Heart right ventricle (tissue), 16 donors: Measurements from ENCODE around the gene CAMSAP1. TPM values are rescaled to one million over a fixed set of nuclear protein-coding genes. Genes with fewer than 3 reads are reported as not detected.
"Not testable (repeated sequence)": the region's sequence is repeated elsewhere in the genome, so short reads cannot be mapped to it uniquely, and the experiment has no call there.

Experiments
- ATAC-seq, 8 donors: fragments of 200-7000 bp; cut with Tn5 transposase; one replicate each; pipeline ENCODE4 v1.9.1; 2020; ENCODE audit warnings: mild to moderate bottlenecking in 8 of 8, moderate library complexity in 8 of 8, moderate number of reproducible peaks in 1 of 8
- DNase-seq, 2 donors: peaks; one replicate each; pipeline ENCODE4 v3.0.0-alpha.2; 2020
- H3K27ac ChIP-seq, 10 donors: fragments of 200-600 bp; sonication (generic) in 2 of 10; one replicate each; pipeline versions ENCODE4 v1.5.0 to v1.8.0; 2020 to 2022; ENCODE audit warnings: mild to moderate bottlenecking in 3 of 10
- H3K27me3 ChIP-seq, 7 donors: fragments of 200-600 bp; one replicate each; pipeline ENCODE4 v1.8.0; 2021 to 2022; ENCODE audit warnings: mild to moderate bottlenecking in 2 of 7
- H3K36me3 ChIP-seq, 9 donors: fragments of 200-600 bp; sonication (generic) in 1 of 9; one replicate each; pipeline versions ENCODE4 v1.5.0 to v1.8.0; 2020 to 2022; ENCODE audit warnings: mild to moderate bottlenecking in 2 of 9
- H3K4me1 ChIP-seq, 9 donors: fragments of 200-600 bp; sonication (generic) in 1 of 9; one replicate each; pipeline versions ENCODE4 v1.5.0 to v1.8.0; 2020 to 2022; ENCODE audit warnings: mild to moderate bottlenecking in 4 of 9
- H3K4me3 ChIP-seq, 10 donors: fragments of 200-600 bp; sonication (generic) in 2 of 10; one replicate each; pipeline versions ENCODE4 v1.5.0 to v1.8.0; 2020 to 2022; ENCODE audit warnings: mild to moderate bottlenecking in 7 of 10, moderate library complexity in 2 of 10
- H3K9me3 ChIP-seq, 11 donors: fragments of 200-600 bp in 10 of 11; sonication (generic) in 2 of 11; one replicate each; pipeline versions ENCODE4 v1.5.0 to v1.8.0; 2013 to 2022; ENCODE audit warnings: mild to moderate bottlenecking in 2 of 11, control low read depth in 1 of 11, moderate library complexity in 1 of 11
- WGBS, 2 donors: extraction: QIAGEN DNeasy Blood & Tissue Kit; methylation state at CpG; one replicate each; pipeline ENCODE4 v1.1.7; 2013; ENCODE audit warnings: inconsistent platforms in 1 of 2; 5-methylcytosine and 5-hydroxymethylcytosine counted together
- intact Hi-C, 10 donors: fragments of 100-400 bp; cut with DNase I; formaldehyde crosslinking; loops; one replicate each; pipeline versions ENCODE4 v1.11.1 to v1.14.2; 2022
- polyA plus RNA-seq, 2 donors: library from polyadenylated mRNA; stranded (reverse); fragments of 200-250 nt; gene quantifications; one replicate each; pipeline ENCODE4 v1.2.3, GENCODE V29; 2013
- total RNA-seq, 10 donors: library from RNA; stranded (reverse); fragmentation: NEBNext Ultra II Directional in 3 of 10; extraction: Animal tissue kit (Norgen Biotek cat#: 25700) in 3 of 10; gene quantifications; one replicate each; pipeline versions ENCODE4 v1.2.1 to v1.2.4, GENCODE V29; 2021 to 2023
- TF ChIP-seq, protein P1 (sequence below), 9 donors: fragments of 200-600 bp; sonication (generic) in 2 of 9; IDR thresholded peaks; one replicate each; pipeline versions ENCODE4 v1.5.0 to v1.8.0; 2021 to 2022; ENCODE audit warnings: antibody characterized with exemption in 9 of 9, mild to moderate bottlenecking in 5 of 9, moderate library complexity in 1 of 9
- donor health status: Arrhythmogenic right ventricular cardiomyopathy.
- donor health status: ischemic (EF 13 %, LVEDD 7.1; RV severe dilation, severe dysfunction).
- donor health status: healthy with polysubstance abuse.
- donor health status: DM: no; HTN: yes; CAD: no.
- donor health status: DM: no; HTN: no; CAD: no.
- donor health status: ischemic (EF 25% LVEDD 6.9; RV normal size, moderate dysfunction).
- donor health status: ischemic (EF 25% LVEDD 5.7; RV mildly dilated, moderate dysfunction).
- donor health status: healthy.
- donor health status: DM: yes; HTN: yes; CAD: no.
- donor health status: Ischemic cardiomyopathy.
- donor health status: ischemic (EF 35%, LVEDD 5.7; RV mildly dilated, moderate dysfunction).
- donor health status: nonischemic (EF 11% LVEDD 7.7; RV severe dilation, severe dysfunction).
- donor health status: DM: yes; HTN: yes; CAD: no.
- donor health status: PGD.
- donor health status: ischemic (EF 29% LVEDD 5.4; RV normal size, mild dysfunction).
- donor health status: nonischemic (EF 23%, LVEDD 6.1; RV moderate dilation, normal function).

The CAMSAP1 gene
- total and polyA plus RNA-seq, 12 donors, result 6.7 to 25.0 (median 19.4) TPM

- TF ChIP-seq, protein P1, sequence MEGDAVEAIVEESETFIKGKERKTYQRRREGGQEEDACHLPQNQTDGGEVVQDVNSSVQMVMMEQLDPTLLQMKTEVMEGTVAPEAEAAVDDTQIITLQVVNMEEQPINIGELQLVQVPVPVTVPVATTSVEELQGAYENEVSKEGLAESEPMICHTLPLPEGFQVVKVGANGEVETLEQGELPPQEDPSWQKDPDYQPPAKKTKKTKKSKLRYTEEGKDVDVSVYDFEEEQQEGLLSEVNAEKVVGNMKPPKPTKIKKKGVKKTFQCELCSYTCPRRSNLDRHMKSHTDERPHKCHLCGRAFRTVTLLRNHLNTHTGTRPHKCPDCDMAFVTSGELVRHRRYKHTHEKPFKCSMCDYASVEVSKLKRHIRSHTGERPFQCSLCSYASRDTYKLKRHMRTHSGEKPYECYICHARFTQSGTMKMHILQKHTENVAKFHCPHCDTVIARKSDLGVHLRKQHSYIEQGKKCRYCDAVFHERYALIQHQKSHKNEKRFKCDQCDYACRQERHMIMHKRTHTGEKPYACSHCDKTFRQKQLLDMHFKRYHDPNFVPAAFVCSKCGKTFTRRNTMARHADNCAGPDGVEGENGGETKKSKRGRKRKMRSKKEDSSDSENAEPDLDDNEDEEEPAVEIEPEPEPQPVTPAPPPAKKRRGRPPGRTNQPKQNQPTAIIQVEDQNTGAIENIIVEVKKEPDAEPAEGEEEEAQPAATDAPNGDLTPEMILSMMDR (IDR thresholded peaks at IDR 0.05), result no peak
- 96 to 98% methylated on average over 2 of the region's 2 CpGs for WGBS, 2 donors
Observed at GRCh38 chr9:135896626-135897025, 10.7 kb downstream of the CAMSAP1 start.

GRCh38 chr9:135896205-135896604 is 11.1 kb downstream of the CAMSAP1 start:
- DNase-seq, result no peak
- TF ChIP-seq, protein P1 (IDR thresholded peaks at IDR 0.05), result no peak
- WGBS, 2 donors, result 93% methylated on average over 3 of the region's 3 CpGs

More at GRCh38 chr9:135896626-135897025, 10.7 kb downstream of the CAMSAP1 start:
- intact Hi-C loops, result no loop called here
- Histone ChIP-seq H3K36me3 (no peaks in the 10 kb centered on the region), H3K4me3 (no peak overlapping the region), H3K27ac (no peak overlapping the region), H3K9me3 (peaks cover 0 to 20% (median 0%) of the 10 kb centered on the region in 11 donors), H3K4me1 (peaks cover 0 to 35% (median 18%) of the 10 kb centered on the region in 9 donors), H3K27me3 (no peaks in the 10 kb centered on the region)
- no peak for ATAC-seq
- DNase-seq, result no peak

DNA sequence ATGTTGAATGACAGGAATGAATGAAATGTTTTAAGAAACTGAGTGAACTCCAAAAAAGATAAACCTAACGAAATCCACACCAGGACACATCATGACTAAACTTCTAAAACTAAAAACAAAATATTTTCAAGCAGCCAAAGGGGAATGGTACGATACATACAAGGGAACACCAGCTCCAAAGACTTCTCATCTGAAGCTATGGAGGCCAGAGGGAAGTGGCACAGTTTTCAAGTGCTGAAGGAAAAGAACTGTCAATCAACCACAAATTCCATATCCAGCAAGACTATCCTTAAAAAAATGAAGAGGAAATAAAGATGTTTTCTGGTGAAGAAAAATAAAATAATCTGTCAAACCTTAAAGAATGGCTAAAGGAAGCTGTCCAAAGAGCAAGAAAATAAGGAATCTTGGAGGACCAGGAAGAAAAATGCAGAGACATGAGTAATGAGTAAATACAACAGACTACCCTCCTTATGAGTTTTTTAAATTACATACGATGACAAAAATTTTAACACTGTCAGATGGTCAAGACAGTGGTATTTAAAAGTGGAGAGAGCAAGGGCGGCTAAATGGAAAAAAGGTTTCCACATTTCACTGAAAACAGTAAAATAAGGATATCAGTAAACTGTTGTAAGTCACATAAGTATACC is 12.0 kb downstream of the CAMSAP1 start:
- TF ChIP-seq, protein P1 (IDR thresholded peaks at IDR 0.05), result no peak
- Histone ChIP-seq H3K27ac (no peak overlapping the region), H3K36me3 (no peaks in the 10 kb centered on the region), H3K4me3 (no peak overlapping the region), H3K4me1 (peaks cover 10 to 48% (median 31%) of the 10 kb centered on the region in 9 donors), H3K27me3 (no peaks in the 10 kb centered on the region), H3K9me3 (peaks cover 0 to 20% (median 0%) of the 10 kb centered on the region in 11 donors)
- no peak for ATAC-seq
- DNase-seq, result no peak
- 94 to 98% methylated on average over 4 of the region's 4 CpGs for WGBS, 2 donors
- intact Hi-C loops, result no loop called here

More at GRCh38 chr9:135896205-135896604, 11.1 kb downstream of the CAMSAP1 start:
- H3K27me3 ChIP-seq, result no peaks in the 10 kb centered on the region
- no peak overlapping the region for H3K4me3 ChIP-seq
- H3K27ac ChIP-seq, result no peak overlapping the region
- peaks cover 0 to 20% (median 0%) of the 10 kb centered on the region in 11 donors for H3K9me3 ChIP-seq
- intact Hi-C loops, result no loop called here
- H3K4me1 ChIP-seq, result peaks cover 2 to 39% (median 22%) of the 10 kb centered on the region in 9 donors
- ATAC-seq, result no peak
- H3K36me3 ChIP-seq, result no peaks in the 10 kb centered on the region

- Histone ChIP-seq H3K36me3 (no peaks in the 10 kb centered on the region), H3K27ac (no peak overlapping the region), H3K4me1 (peaks cover 11 to 58% (median 45%) of the 10 kb centered on the region in 9 donors), H3K27me3 (no peaks in the 10 kb centered on the region), H3K9me3 (peaks cover 0 to 10% (median 0%) of the 10 kb centered on the region in 11 donors), H3K4me3 (no peak overlapping the region)
- WGBS, 2 donors, result 86 to 89% methylated on average over 1 of the region's 1 CpG
- intact Hi-C loops, result no loop called here
- TF ChIP-seq, protein P1 (IDR thresholded peaks at IDR 0.05), result no peak
- no peak for ATAC-seq
- no peak for DNase-seq
Observed at GRCh38 chr9:135893104-135893503, 14.2 kb downstream of the CAMSAP1 start.

DNA sequence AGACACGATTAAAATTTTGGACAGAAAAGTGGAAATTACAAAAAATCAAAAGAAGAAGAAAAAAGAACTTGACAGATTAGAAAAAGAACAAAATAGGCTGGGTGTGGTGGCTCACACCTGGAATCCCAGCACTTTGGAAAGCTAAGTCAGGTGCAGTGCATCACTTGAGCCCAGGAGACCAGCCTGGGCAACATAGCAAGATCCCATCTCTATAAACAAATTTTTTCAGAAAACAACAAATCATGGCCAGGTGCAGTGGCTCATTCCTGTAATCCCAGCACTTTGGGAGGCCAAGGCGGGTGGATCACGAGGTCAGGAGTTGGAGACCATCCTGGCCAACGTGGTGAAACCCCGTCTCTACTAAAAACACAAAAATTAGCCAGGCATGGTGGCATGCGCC is 15.0 kb downstream of the CAMSAP1 start:
- DNase-seq, intact Hi-C loops, H3K36me3 ChIP-seq, H3K4me3 ChIP-seq, H3K27me3 ChIP-seq, ATAC-seq, H3K27ac ChIP-seq: not testable (repeated sequence)
- H3K9me3 ChIP-seq, result peaks cover 0 to 10% (median 0%) of the 10 kb centered on the region in 11 donors
- WGBS, 2 donors, result 96 to 99% methylated on average over 6 of the region's 6 CpGs
- peaks cover 18 to 66% (median 53%) of the 10 kb centered on the region in 9 donors for H3K4me1 ChIP-seq
